IPS-11a (cell line): ENCODE measurements around the gene CDC42BPA.
"Not testable (repeated sequence)": the region's sequence is repeated elsewhere in the genome, so short reads cannot be mapped to it uniquely, and the experiment has no call there.

Experiments
- H3K4me3 ChIP-seq: one replicate; pipeline ENCODE4 v1.5.1; 2013; ENCODE audit warnings: low read depth, low read length, control low read depth

The CDC42BPA gene

GRCh38 chr1:226999579-226999978 lies 318.7 kb downstream of the CDC42BPA start:
- not testable (repeated sequence) for H3K4me3 ChIP-seq

GRCh38 chr1:226995365-226996332 lies 322.6 kb downstream of the CDC42BPA start:
- H3K4me3 ChIP-seq = no peak overlapping the region

GRCh38 chr1:226994586-226995364 lies 323.5 kb downstream of the CDC42BPA start:
- no peak overlapping the region for H3K4me3 ChIP-seq

GRCh38 chr1:226993814-226994585 lies 324.3 kb downstream of the CDC42BPA start:
- H3K4me3 ChIP-seq = no peak overlapping the region

- H3K4me3 ChIP-seq = no peak overlapping the region
These were observed 326.4 kb downstream of the CDC42BPA start for GRCh38 chr1:226991920-226992319.

DNA sequence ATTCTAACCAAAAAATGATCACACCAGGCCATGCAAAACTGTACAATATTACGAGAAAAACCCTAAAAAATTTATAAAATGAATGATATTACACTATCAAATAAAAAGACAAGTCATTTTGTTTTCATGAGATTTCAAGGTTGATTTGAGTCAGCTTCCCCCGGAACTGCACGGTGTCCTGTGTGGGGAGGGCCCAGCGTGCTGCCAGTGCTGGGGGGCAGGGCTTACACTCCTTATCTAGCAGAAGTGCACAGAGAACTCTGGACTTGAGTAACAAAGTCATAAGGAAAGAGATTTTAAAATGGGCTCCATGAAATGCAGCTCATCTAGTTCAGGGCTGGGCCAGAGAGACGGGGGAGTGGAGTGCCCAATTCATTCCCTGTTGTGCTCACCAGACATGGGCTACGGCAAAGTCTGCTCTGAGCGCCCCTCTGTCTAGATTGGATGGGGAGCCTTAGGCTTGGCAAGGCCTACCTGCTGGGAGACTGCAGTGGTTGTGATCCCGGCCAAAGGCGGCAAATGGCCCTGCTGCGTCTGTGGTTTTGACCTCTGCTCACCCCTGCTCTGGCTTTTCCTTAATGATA lies 328.1 kb downstream of the CDC42BPA start:
- no peak overlapping the region for H3K4me3 ChIP-seq

GRCh38 chr1:226989085-226989920 lies 329.0 kb downstream of the CDC42BPA start:
- H3K4me3 ChIP-seq = no peak overlapping the region

- no peak overlapping the region for H3K4me3 ChIP-seq
These were observed 330.0 kb downstream of the CDC42BPA start for GRCh38 chr1:226988334-226988666.

DNA sequence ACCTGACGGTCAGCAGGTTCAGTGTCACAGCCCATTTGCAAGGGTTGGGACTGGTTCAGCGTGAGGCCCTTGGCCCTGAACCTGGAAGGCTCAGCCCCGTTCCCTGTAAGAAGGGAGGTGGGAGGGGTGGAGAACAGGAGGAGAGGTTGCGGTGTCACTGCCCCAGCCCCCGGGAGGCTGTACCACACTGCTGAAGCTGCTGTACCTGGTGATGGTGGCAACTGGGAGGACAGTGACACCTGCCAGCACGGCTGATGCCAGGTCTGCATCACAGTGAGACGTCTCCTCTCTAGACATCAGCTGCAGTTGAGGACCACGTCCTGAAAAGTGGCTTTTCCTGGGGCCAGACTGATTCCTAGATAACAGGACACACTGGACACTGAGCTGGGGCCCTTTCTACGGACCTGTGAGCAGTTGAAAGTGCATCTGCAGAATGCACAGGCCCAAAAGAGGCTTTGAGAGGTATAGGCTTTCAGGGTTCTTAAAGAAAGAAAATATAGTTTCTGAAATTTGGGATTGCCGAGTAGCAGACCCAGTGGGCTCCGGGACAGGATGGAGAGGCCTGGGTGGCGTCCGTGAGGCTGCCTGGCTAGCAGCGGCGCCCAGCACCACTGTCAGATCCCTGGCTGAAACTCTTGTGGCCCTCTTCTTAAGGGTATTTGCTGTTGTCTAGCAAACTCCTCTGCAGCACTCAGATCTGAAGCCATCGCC lies 330.5 kb downstream of the CDC42BPA start:
- no peak overlapping the region for H3K4me3 ChIP-seq

- no peak overlapping the region for H3K4me3 ChIP-seq
These were observed 331.1 kb downstream of the CDC42BPA start for GRCh38 chr1:226987179-226987536.

DNA sequence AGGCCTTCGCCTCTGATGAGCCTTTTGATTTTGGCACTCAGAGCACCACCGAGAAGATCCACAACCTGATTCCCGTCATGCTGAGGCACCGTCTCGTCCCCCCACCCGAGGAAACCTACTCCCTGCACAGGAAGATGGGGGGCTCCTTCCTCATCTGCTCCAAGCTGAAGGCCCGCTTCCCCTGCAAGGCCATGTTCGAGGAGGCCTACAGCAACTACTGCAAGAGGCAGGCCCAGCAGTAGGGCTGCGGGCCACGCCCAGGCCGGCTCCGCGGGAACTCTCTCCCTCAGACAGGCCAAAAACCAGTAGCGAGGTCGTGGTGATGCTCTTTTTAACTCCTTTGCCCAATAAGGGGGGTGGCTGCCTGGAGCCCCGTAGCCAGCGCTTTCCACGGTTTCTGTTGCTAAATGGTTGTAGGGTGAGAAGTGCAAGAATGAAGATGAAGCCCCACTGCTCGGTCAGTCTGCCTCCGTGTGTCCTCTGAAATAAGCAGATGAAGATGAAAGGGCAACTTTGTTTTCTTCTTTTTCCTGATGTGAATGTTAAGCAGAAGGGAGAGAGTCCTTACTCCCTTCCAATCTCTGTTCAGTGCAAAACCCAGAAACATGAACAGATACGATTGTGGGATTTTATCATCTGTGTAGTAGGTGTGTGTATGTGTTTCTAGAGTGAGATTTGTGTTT lies 331.7 kb downstream of the CDC42BPA start:
- no peak overlapping the region for H3K4me3 ChIP-seq

DNA sequence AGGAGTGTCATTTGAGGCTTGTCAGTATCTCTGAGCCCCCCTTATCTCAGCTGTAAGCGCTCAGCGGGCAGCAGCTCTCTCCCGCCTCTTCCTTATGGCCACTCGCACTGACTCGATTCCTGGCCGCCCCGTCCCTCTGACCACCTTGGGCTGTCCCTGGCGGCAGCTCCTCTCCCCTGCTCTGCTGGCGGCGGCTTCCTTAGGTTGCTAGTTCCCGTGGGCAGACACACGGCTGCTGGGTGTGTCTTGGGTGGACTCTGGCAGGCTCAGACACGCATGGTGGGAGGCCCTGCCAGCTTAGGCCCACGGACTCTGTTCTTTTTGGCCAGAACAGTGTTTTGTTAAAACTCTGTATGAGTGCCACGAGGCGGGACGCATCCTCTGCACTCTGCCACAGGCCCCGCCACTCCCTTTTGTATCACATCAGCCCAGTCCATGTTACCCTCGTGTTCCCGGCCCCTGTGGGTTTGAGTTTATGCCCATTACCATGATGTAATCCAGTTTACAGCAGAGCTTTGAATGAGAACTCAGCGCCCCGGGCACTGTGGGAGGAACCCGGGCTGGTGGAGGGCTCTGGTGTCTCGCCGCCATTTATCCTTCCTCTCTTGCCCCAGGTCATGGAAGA lies 332.3 kb downstream of the CDC42BPA start:
- no peak overlapping the region for H3K4me3 ChIP-seq

DNA sequence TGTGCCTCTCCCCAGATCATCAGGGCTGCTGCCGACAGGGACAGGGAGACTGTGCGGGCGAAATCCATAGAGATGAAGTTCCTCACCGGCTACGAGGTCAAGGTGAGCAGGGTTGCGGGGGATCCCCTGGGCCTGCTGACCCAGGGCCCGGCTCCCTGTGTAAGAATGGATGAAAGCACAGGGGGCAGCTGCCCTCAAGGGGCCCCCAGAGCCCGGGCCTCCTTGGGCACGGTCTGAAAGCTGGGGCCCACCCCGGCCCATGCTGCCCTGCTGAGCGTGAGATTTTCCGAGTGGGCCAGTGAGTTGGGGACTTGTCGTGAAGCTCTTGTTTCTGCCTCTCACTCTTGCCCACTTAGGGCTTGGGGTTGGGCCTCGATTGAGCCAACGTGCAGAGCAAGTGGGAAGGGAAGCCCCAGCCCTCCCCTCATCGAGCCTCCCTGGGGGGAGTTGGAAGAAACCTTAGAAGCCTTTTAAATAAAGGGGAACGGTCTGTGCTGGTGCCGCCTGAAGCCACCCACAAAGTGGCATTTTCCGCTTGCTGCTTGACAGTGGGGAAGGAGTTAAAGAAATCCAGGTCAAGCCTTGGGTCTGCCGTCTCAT lies 333.0 kb downstream of the CDC42BPA start:
- H3K4me3 ChIP-seq = no peak overlapping the region

GRCh38 chr1:226984521-226985238 lies 333.6 kb downstream of the CDC42BPA start:
- no peak overlapping the region for H3K4me3 ChIP-seq

- no peak overlapping the region for H3K4me3 ChIP-seq
These were observed 334.3 kb downstream of the CDC42BPA start for GRCh38 chr1:226983992-226984364.

DNA sequence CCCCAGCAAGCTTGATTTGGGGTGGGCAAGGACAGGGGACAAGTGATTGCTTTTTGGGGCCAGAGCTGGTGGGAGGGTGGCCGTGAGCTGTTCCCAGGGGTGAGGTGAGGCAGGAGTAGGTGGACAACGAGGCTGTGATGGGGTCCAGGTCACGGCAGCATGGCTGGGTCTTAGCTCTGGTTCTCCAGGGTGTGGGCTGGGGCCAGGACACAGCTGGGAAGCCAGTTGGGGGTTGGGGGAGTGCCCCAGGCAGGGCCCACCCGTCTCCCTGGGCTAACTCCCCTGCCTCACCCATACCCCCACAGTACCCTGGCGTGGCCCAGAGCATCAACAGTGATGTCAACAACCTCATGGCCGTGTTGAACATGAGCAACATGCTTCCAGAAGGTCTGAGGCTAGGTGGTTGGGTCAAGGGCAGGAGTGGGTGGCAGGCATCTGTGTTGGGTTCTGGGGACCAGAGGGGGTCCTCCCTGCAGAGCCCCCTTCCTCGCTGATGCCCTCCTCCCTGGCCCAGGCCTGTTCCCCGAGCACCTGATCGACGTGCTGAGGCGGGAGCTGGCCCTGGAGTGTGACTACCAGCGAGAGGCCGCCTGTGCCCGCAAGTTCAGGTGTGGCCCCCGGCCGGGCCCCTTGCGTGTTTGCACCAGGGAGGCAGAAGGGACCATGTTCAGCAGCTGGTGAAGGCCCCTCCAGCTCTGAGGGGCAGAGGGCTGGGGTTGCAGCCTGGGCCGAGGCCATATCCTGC lies 334.9 kb downstream of the CDC42BPA start:
- no peak overlapping the region for H3K4me3 ChIP-seq
